Smooth muscle cell (in vitro differentiated cells): Measurements from ENCODE around the gene NEK9. TPM values are rescaled to one million over a fixed set of nuclear protein-coding genes. Genes with fewer than 3 reads are reported as not detected.

Source experiments
- DNase-seq: peaks from one replicate; lab custom pipeline; 2025; ENCODE audit not compliant: unreplicated experiment; lab: John Stamatoyannopoulos, UW
- H2AFZ ChIP-seq: fragments of 200-600 bp; sonication (generic); 2 replicates; pipeline ENCODE4 v1.6.0; 2016; ENCODE audit warnings: antibody characterized with exemption, low read depth, mild to moderate bottlenecking
- H3F3A ChIP-seq: fragments of 200-600 bp; sonication (generic); 2 replicates; pipeline ENCODE4 v1.6.0; 2017; ENCODE audit warnings: antibody characterized with exemption, low read depth
- H3K27ac ChIP-seq: fragments of 200-600 bp; sonication (generic); 2 replicates; pipeline ENCODE4 v1.5.1; 2016; ENCODE audit warnings: low read depth, mild to moderate bottlenecking
- H3K27me3 ChIP-seq: fragments of 200-600 bp; sonication (generic); 2 replicates; pipeline ENCODE4 v1.6.1; 2016; ENCODE audit warnings: low read depth, mild to moderate bottlenecking
- H3K36me3 ChIP-seq: fragments of 200-600 bp; sonication (generic); 2 replicates; pipeline ENCODE4 v1.5.1; 2016; ENCODE audit warnings: low read depth
- H3K4me1 ChIP-seq: fragments of 200-600 bp; sonication (generic); 2 replicates; pipeline ENCODE4 v1.5.1; 2016; ENCODE audit warnings: low read depth
- H3K4me2 ChIP-seq: fragments of 200-600 bp; sonication (generic); 2 replicates; pipeline ENCODE4 v1.6.0; 2016; ENCODE audit warnings: mild to moderate bottlenecking
- H3K4me3 ChIP-seq: fragments of 200-600 bp; sonication (generic); 2 replicates; pipeline ENCODE4 v1.5.1; 2016; ENCODE audit warnings: mild to moderate bottlenecking
- H3K79me2 ChIP-seq: fragments of 200-600 bp; sonication (generic); 2 replicates; pipeline ENCODE4 v1.6.0; 2016; ENCODE audit warnings: low read depth, mild to moderate bottlenecking
- H3K9ac ChIP-seq: fragments of 200-600 bp; sonication (generic); 2 replicates; pipeline ENCODE4 v1.6.0; 2016; ENCODE audit warnings: low read depth
- H3K9me3 ChIP-seq: fragments of 200-600 bp; sonication (generic); replicated peaks from 2 replicates; pipeline ENCODE4 v1.5.1; 2016; ENCODE audit warnings: low read depth
- H4K20me1 ChIP-seq: fragments of 200-600 bp; sonication (generic); 2 replicates; pipeline ENCODE4 v1.6.0; 2016; ENCODE audit warnings: low read depth
- WGBS: methylation state at CpG from one replicate; pipeline ENCODE4 v1.1.7; 2016; ENCODE audit warnings: low lambda C conversion rate; 5-methylcytosine and 5-hydroxymethylcytosine counted together
- polyA plus RNA-seq: library from polyadenylated mRNA; unstranded; fragments of >200 nt; fragmentation: Nextera tagmentation; extraction: Ambion mirVana; gene quantifications from 2 replicates; pipeline ENCODE4 v1.2.1, GENCODE V29; 2016
- total RNA-seq: library from RNA; depleted of rRNA; stranded (reverse); fragments of >200 nt; gene quantifications from 2 replicates; pipeline ENCODE4 v1.2.3, GENCODE V29; 2014
- TF ChIP-seq, protein P1 (sequence below): fragments of 200-600 bp; sonication (generic); IDR thresholded peaks from 2 replicates; pipeline ENCODE4 v1.5.1; 2017; ENCODE audit warnings: borderline replicate concordance, mild to moderate bottlenecking, antibody characterized with exemption; ENCODE audit not compliant: insufficient read depth, poor library complexity, severe bottlenecking

Gene NEK9
- total and polyA plus RNA-seq, 2 experiments from 2014 or later, result 12.4 to 17.8 TPM

GRCh38 chr14:75101491-75101890 is 25.4 kb downstream of the NEK9 start:
- no peaks in the 10 kb centered on the region for H3K4me1 ChIP-seq
- no peaks in the 10 kb centered on the region for H4K20me1 ChIP-seq
- no peaks in the 10 kb centered on the region for H3F3A ChIP-seq
- H3K9ac ChIP-seq, result no peak overlapping the region
- DNase-seq, result no peak
- H3K27ac ChIP-seq, result no peak overlapping the region
- H3K79me2 ChIP-seq, result no peaks in the 10 kb centered on the region
- no peaks in the 10 kb centered on the region for H3K9me3 ChIP-seq
- 81% methylated on average over 4 of the region's 4 CpGs for WGBS
- H3K4me3 ChIP-seq, result no peak overlapping the region
- H3K36me3 ChIP-seq, result no peaks in the 10 kb centered on the region
- H3K27me3 ChIP-seq, result no peaks in the 10 kb centered on the region
- H2AFZ ChIP-seq, result no peak overlapping the region
- H3K4me2 ChIP-seq, result no peak overlapping the region
- TF ChIP-seq, protein P1, sequence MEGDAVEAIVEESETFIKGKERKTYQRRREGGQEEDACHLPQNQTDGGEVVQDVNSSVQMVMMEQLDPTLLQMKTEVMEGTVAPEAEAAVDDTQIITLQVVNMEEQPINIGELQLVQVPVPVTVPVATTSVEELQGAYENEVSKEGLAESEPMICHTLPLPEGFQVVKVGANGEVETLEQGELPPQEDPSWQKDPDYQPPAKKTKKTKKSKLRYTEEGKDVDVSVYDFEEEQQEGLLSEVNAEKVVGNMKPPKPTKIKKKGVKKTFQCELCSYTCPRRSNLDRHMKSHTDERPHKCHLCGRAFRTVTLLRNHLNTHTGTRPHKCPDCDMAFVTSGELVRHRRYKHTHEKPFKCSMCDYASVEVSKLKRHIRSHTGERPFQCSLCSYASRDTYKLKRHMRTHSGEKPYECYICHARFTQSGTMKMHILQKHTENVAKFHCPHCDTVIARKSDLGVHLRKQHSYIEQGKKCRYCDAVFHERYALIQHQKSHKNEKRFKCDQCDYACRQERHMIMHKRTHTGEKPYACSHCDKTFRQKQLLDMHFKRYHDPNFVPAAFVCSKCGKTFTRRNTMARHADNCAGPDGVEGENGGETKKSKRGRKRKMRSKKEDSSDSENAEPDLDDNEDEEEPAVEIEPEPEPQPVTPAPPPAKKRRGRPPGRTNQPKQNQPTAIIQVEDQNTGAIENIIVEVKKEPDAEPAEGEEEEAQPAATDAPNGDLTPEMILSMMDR, result no peak

DNA sequence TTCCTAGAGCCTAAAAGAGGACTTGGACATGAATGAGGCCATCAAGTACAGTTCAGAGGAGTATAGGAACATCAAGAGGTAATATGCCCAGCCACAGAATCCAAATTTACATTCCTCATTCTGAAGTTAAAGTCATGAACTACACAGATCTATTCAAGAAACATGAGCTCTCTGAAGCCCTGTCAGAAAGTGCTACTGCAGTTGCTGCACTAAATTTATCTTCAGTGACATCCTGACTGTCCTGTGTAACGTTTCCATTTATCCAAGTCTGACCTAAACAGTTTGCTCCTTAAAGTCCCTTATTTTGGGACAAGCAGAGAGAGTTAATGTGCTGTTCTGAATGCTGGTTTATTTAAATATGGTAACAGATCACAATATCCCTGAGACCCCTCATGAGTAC is 28.2 kb downstream of the NEK9 start:
- WGBS, result 74% methylated on average over 1 of the region's 1 CpG
- no peaks in the 10 kb centered on the region for H4K20me1 ChIP-seq
- no peaks in the 10 kb centered on the region for H3K9me3 ChIP-seq
- H3K27ac ChIP-seq, result no peak overlapping the region
- H3K9ac ChIP-seq, result no peak overlapping the region
- TF ChIP-seq, protein P1, result no peak
- H2AFZ ChIP-seq, result no peak overlapping the region
- no peaks in the 10 kb centered on the region for H3K36me3 ChIP-seq
- no peak overlapping the region for H3K4me2 ChIP-seq
- no peak overlapping the region for H3K4me3 ChIP-seq
- DNase-seq, result no peak
- H3F3A ChIP-seq, result no peaks in the 10 kb centered on the region
- no peaks in the 10 kb centered on the region for H3K27me3 ChIP-seq
- H3K79me2 ChIP-seq, result no peaks in the 10 kb centered on the region
- no peaks in the 10 kb centered on the region for H3K4me1 ChIP-seq

DNA sequence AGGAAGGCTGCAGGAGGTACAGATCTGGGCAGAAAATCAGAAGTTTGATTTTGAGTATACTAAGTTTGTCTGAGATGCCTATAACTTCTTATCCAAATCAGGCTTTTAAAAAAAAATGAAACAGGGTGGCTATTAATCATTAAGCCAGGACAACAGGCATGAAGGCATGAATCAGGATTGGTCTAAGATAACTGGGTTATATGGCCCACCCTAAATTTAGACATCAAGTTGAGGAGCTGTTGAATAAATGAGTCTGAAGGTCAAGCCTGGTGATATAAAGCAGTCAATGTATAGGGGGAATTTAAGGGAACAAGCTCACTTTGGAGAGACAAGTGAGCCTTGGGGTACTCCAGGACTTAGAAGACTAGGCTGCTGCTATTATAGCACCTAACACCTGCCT is 28.6 kb downstream of the NEK9 start:
- H3K9ac ChIP-seq, result no peak overlapping the region
- no peak overlapping the region for H3K4me3 ChIP-seq
- DNase-seq, result no peak
- no peak overlapping the region for H3K4me2 ChIP-seq
- H4K20me1 ChIP-seq, result no peaks in the 10 kb centered on the region
- no peaks in the 10 kb centered on the region for H3K79me2 ChIP-seq
- no peaks in the 10 kb centered on the region for H3K9me3 ChIP-seq
- H3F3A ChIP-seq, result no peaks in the 10 kb centered on the region
- TF ChIP-seq, protein P1, result no peak
- H3K27ac ChIP-seq, result no peak overlapping the region
- no peaks in the 10 kb centered on the region for H3K36me3 ChIP-seq
- no peak overlapping the region for H2AFZ ChIP-seq
- H3K27me3 ChIP-seq, result no peaks in the 10 kb centered on the region
- H3K4me1 ChIP-seq, result no peaks in the 10 kb centered on the region

DNA sequence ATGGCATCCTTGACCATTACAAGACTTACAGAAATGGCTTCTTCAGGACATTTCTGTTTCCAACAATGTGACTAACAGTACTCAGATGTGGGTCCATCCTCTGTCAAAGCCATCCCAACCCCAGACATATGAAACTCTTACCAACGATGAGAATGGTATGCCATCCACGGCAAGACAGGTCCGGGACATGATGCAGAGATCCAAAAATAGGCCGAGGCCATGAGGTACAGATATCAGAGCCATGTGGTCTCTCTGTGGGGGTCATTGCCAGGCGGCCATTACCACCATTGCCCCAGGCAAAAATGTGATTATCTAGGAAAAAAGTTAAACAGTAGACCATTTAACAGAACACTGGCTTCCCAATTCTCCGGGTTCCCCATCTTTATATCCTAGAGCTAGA is 29.9 kb downstream of the NEK9 start:
- Histone ChIP-seq H3K4me3 (no peak overlapping the region), H3K9ac (no peak overlapping the region), H3F3A (no peaks in the 10 kb centered on the region), H3K79me2 (no peaks in the 10 kb centered on the region), H4K20me1 (no peaks in the 10 kb centered on the region), H3K27me3 (no peaks in the 10 kb centered on the region), H2AFZ (no peak overlapping the region), H3K4me2 (no peak overlapping the region), H3K36me3 (no peaks in the 10 kb centered on the region), H3K9me3 (no peaks in the 10 kb centered on the region), H3K4me1 (no peaks in the 10 kb centered on the region), H3K27ac (no peak overlapping the region)
- 94% methylated on average over 6 of the region's 6 CpGs for WGBS
- TF ChIP-seq, protein P1, result no peak
- DNase-seq, result no peak
